ENCODE results near the gene DMKN. TPM values are rescaled to one million over a fixed set of nuclear protein-coding genes. Genes with fewer than 3 reads are reported as not detected.

DMKN gene
- total RNA-seq, 4 donors from 2014 or later: 2.7 to 18.1 (median 10.0) TPM

DNA sequence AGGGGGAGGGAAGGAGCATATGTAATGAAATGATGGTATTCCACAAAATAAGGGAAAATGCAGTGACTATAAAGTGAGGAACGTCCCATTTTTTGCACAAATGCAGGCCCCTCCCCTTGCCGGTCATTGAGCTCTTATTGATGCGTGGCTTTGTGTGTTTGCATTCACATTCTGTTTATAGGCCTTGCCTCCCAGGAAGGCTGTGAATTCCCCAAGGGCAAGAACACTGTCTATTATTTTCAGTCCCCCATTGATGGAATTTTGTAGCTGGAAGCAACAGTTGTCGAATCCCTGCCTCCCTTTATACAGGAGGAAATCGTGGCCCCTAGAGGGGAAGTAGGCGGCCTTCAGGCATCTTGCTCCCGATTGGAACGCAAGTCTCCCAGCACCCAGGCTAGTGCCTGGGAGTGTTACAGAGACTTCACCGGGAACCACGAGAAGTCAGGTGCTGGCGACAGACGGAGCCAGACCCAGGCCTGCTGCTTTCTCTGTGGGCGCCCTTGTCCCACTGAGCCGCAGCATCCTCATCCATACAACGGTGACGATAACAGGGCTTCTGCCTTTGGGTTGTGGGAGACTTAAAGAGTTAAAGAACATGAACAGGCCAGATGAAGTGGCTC, 7.8 kb upstream of the DMKN start:
- Histone ChIP-seq H3K36me3 (no peaks in the 10 kb centered on the region), H3K4me3 (no peak overlapping the region), H3K9me3 (no peaks in the 10 kb centered on the region), H3K27me3 (no peaks in the 10 kb centered on the region), H3K27ac (no peak overlapping the region), H3K4me1 (no peaks in the 10 kb centered on the region)
- 78 to 80% methylated on average over 2 to 16 of the region's 16 CpGs for WGBS, 2 donors (ENCODE audit: low coverage in 1 of 2)
- no peak for DNase-seq
- intact Hi-C loops (cut with DNase I; ENCODE audit: low total_unique reads): no loop called here
- TF ChIP-seq POLR2AphosphoS5 (IDR thresholded peaks at IDR 0.05) (no peak), EP300 (IDR thresholded peaks at IDR 0.05; ENCODE audit: low read depth) (no peak), POLR2A (IDR thresholded peaks at IDR 0.05) (no peak)
- TF ChIP-seq, protein P1, sequence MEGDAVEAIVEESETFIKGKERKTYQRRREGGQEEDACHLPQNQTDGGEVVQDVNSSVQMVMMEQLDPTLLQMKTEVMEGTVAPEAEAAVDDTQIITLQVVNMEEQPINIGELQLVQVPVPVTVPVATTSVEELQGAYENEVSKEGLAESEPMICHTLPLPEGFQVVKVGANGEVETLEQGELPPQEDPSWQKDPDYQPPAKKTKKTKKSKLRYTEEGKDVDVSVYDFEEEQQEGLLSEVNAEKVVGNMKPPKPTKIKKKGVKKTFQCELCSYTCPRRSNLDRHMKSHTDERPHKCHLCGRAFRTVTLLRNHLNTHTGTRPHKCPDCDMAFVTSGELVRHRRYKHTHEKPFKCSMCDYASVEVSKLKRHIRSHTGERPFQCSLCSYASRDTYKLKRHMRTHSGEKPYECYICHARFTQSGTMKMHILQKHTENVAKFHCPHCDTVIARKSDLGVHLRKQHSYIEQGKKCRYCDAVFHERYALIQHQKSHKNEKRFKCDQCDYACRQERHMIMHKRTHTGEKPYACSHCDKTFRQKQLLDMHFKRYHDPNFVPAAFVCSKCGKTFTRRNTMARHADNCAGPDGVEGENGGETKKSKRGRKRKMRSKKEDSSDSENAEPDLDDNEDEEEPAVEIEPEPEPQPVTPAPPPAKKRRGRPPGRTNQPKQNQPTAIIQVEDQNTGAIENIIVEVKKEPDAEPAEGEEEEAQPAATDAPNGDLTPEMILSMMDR (IDR thresholded peaks at IDR 0.05): no peak
- in situ Hi-C loops (cut with MboI; ENCODE audit: low pct_ligation_motif_present in 1 of 4, low pct_unique_long_range_greater_than_20kb in 1 of 4, low sequenced_read_pairs in 3 of 4): no loop called here

DNA sequence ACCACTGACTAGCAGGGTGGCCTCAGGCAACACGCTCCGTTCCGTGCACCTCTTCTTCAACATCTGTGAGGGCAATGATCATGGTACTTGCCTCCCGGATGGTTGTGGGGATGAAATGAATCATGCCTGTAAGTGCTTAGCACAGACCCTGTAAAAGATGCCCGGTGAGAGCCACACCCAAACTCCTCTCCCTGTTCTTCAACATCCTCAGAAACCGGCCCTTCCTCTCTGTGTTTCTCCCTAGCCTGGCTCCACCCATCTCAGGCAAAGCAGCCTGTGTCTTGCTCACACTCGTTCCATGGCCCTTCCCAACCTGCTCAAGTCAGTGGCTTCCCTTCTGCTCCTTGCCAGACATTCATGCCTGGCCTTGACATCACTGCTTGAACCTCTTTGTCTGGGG, 5.8 kb upstream of the DMKN start:
- Histone ChIP-seq H3K36me3 (no peaks in the 10 kb centered on the region), H3K27me3 (peaks cover 8% of the 10 kb centered on the region), H3K4me1 (no peaks in the 10 kb centered on the region), H3K4me3 (no peak overlapping the region), H3K9me3 (no peaks in the 10 kb centered on the region), H3K27ac (no peak overlapping the region)
- 40 to 57% methylated on average over 1 to 7 of the region's 7 CpGs for WGBS, 2 donors (ENCODE audit: low coverage in 1 of 2)
- DNase-seq: no peak
- in situ Hi-C loops (cut with MboI; ENCODE audit: low pct_ligation_motif_present in 1 of 4, low pct_unique_long_range_greater_than_20kb in 1 of 4, low sequenced_read_pairs in 3 of 4) (no loop called here), intact Hi-C loops (cut with DNase I; ENCODE audit: low total_unique reads) (no loop called here)
- TF ChIP-seq EP300 (IDR thresholded peaks at IDR 0.05; ENCODE audit: low read depth): no peak
- TF ChIP-seq POLR2A (IDR thresholded peaks at IDR 0.05): no peak
- TF ChIP-seq, protein P1 (IDR thresholded peaks at IDR 0.05): no peak
- TF ChIP-seq POLR2AphosphoS5 (IDR thresholded peaks at IDR 0.05): no peak

DNA sequence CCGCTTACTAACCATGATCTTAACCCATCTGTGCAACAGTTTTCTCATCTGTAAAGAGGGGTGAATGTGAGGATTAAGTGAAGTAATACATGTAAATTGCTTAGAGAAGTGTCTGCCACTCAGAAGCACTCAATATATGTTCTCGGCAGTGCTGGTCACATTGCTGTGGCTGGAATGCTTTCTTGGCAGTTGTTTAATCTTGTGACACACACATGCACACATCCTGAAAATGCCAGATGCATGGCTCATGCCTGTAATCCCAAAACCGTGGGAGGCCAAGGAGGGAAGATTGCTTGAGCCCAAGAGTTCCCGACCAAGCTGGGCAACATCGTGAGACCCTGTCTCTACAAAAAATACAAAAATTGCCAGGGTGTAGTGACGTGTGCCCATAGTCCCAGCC, 4.9 kb upstream of the DMKN start:
- intact Hi-C loops (cut with DNase I; ENCODE audit: low total_unique reads): no loop called here
- H3K9me3 ChIP-seq: no peaks in the 10 kb centered on the region

DNA sequence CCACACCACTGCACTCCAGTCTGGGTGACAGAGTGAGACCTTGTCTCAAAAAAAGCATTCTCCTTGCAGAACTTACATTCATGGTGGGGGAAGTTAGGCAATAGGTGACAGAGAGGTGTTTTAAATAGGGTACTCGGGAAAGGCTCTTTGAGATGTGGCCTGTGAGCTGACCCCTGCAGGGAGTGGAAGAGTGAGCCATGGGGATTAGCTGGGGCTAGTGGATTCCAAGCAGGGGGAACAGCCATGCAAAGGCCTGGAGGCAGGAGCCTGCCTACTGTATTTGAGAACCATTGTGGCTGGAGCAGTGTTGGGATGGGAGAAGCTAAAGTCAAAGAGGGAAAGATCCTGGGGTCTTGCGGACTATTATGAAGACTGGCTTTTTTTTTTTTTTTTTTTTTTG, 3.9 kb upstream of the DMKN start:
- Histone ChIP-seq H3K4me1 (no peaks in the 10 kb centered on the region), H3K36me3 (no peaks in the 10 kb centered on the region), H3K27ac (no peak overlapping the region), H3K9me3 (no peaks in the 10 kb centered on the region), H3K27me3 (peaks cover 24% of the 10 kb centered on the region), H3K4me3 (no peak overlapping the region)
- WGBS, 2 donors (ENCODE audit: low coverage in 1 of 2): 91 to 100% methylated on average over 1 to 2 of the region's 2 CpGs
- no peak for DNase-seq
- TF ChIP-seq, protein P1 (IDR thresholded peaks at IDR 0.05): no peak
- TF ChIP-seq POLR2A (IDR thresholded peaks at IDR 0.05) (no peak), EP300 (IDR thresholded peaks at IDR 0.05; ENCODE audit: low read depth) (no peak), POLR2AphosphoS5 (IDR thresholded peaks at IDR 0.05) (no peak)
- intact Hi-C loops (cut with DNase I; ENCODE audit: low total_unique reads) (no loop called here), in situ Hi-C loops (cut with MboI; ENCODE audit: low pct_ligation_motif_present in 1 of 4, low pct_unique_long_range_greater_than_20kb in 1 of 4, low sequenced_read_pairs in 3 of 4) (no loop called here)

More for the DNA sequence above, 4.9 kb upstream of the DMKN start:
- no peak for DNase-seq
- 62 to 100% methylated on average over 1 to 6 of the region's 6 CpGs for WGBS, 2 donors (ENCODE audit: low coverage in 1 of 2)
- Histone ChIP-seq H3K27me3 (peaks cover 16% of the 10 kb centered on the region), H3K27ac (no peak overlapping the region), H3K36me3 (no peaks in the 10 kb centered on the region), H3K4me1 (no peaks in the 10 kb centered on the region), H3K4me3 (no peak overlapping the region)
- in situ Hi-C loops (cut with MboI; ENCODE audit: low pct_ligation_motif_present in 1 of 4, low pct_unique_long_range_greater_than_20kb in 1 of 4, low sequenced_read_pairs in 3 of 4): no loop called here
- TF ChIP-seq EP300 (IDR thresholded peaks at IDR 0.05; ENCODE audit: low read depth): no peak
- no peak for TF ChIP-seq POLR2AphosphoS5 (IDR thresholded peaks at IDR 0.05)
- TF ChIP-seq POLR2A (IDR thresholded peaks at IDR 0.05): no peak
- TF ChIP-seq, protein P1 (IDR thresholded peaks at IDR 0.05): no peak

All from transverse colon (tissue), 4 donors.